ENCODE results near the gene TEX35. TPM values are rescaled to one million over a fixed set of nuclear protein-coding genes. Genes with fewer than 3 reads are reported as not detected.

TEX35 gene
- total and polyA plus RNA-seq, 10 of the 15 experiments (the other 5 are each of a cell fraction or from before 2014, with no cell fraction given): not detected

DNA sequence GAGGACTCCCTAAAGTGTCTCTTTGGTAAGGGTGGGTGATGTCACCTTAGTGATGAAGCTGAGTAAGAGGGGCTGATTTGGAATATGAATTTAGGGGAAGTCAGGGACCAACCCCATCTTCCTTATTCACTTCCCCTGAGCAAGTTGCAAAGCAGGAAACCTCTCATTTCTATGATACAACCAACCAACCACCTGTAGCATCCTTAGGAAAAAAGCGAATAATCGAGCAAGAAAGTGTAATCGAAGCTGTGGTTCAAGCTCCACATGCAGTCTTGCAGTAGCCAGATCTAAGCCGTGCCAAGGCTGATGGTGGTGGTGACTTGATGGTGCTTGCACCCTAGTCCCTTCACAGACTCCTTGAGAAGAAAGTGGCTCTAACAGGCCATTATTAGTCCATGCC lies 3.2 kb downstream of the TEX35 start (continued):
- TF ChIP-seq, protein P1, sequence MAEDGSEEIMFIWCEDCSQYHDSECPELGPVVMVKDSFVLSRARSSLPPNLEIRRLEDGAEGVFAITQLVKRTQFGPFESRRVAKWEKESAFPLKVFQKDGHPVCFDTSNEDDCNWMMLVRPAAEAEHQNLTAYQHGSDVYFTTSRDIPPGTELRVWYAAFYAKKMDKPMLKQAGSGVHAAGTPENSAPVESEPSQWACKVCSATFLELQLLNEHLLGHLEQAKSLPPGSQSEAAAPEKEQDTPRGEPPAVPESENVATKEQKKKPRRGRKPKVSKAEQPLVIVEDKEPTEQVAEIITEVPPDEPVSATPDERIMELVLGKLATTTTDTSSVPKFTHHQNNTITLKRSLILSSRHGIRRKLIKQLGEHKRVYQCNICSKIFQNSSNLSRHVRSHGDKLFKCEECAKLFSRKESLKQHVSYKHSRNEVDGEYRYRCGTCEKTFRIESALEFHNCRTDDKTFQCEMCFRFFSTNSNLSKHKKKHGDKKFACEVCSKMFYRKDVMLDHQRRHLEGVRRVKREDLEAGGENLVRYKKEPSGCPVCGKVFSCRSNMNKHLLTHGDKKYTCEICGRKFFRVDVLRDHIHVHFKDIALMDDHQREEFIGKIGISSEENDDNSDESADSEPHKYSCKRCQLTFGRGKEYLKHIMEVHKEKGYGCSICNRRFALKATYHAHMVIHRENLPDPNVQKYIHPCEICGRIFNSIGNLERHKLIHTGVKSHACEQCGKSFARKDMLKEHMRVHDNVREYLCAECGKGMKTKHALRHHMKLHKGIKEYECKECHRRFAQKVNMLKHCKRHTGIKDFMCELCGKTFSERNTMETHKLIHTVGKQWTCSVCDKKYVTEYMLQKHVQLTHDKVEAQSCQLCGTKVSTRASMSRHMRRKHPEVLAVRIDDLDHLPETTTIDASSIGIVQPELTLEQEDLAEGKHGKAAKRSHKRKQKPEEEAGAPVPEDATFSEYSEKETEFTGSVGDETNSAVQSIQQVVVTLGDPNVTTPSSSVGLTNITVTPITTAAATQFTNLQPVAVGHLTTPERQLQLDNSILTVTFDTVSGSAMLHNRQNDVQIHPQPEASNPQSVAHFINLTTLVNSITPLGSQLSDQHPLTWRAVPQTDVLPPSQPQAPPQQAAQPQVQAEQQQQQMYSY (CRISPR knock-in tag; IDR thresholded peaks at IDR 0.05): no peak
- no peak for TF ChIP-seq SP1 (IDR thresholded peaks at IDR 0.05; ENCODE audit: low read depth, low read length)

DNA sequence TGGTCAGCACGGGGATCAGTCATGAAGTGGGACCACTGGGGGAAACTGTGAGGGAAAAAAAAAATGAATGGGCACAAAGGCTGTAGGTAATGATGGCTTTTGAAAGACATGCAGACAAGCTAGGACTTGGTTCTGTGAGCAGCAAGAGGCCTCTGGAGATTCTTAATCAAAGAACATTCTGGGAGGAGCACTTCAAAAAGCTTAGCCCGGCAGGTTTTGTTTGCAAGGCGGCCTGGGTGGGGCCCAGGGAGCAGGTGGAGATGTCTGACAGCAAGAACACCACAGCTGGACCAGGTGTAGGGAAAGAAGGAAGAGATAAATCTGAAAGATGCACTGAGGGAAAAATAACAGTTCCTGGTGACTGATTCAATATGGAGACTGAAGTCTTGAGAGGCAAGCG lies 6.0 kb downstream of the TEX35 start:
- in situ Hi-C loops (cut with MboI): no loop called here
- peaks cover 0 to 2% of the 10 kb centered on the region in 2 experiments; a peak in 1 of 4 replicates for H3K27me3 ChIP-seq (replicated peaks in 1 of 2; ENCODE audit: control insufficient read depth in 2 of 2, insufficient read depth in 2 of 2, low read length in 1 of 2)
- ATAC-seq: no peak
- H3K36me3 ChIP-seq (ENCODE audit: control insufficient read depth in 2 of 2, insufficient read depth in 2 of 2, low read length in 1 of 2): no peaks in the 10 kb centered on the region
- SMC1A ChIA-PET (ENCODE audit: uncharacterized antibody, unreplicated experiment): interaction anchor here (0.6 kb wide), 1 partner anchor 291 kb away, joined by 3 read pairs; no protein-coding TSS in a partner anchor
- H2AFZ ChIP-seq (ENCODE audit: control insufficient read depth, low read depth, low read length): no peak overlapping the region
- no peak overlapping the region for H3K4me3 ChIP-seq
- RAD21 ChIA-PET (ENCODE audit: unreplicated experiment): no interaction called here
- POLR2A ChIA-PET: no interaction called here
- no peaks in the 10 kb centered on the region for H3K9me3 ChIP-seq (replicated peaks; ENCODE audit: control insufficient read depth, insufficient read depth, low read length)
- 26% methylated on average over 4 of the region's 4 CpGs for WGBS (ENCODE audit: insufficient coverage, insufficient replicate concordance, low lambda C conversion rate, missing lambda C conversion rate)
- H3K79me2 ChIP-seq (ENCODE audit: control insufficient read depth, insufficient read depth, low read length): no peaks in the 10 kb centered on the region
- no peak for DNase-seq (ENCODE audit: low read depth, low spot score)
- no TSS peak for BruUV-seq (replicated peaks)
- intact Hi-C loops (cut with micrococcal nuclease; ENCODE audit: unreplicated experiment): no loop called here
- CTCF ChIA-PET: interaction anchor here (1.0 to 1.7 kb wide), 2 partner anchors 13 to 17 kb away, joined by 3 to 4 read pairs; no protein-coding TSS in a partner anchor
- no peak overlapping the region for H3K27ac ChIP-seq (ENCODE audit: control insufficient read depth, insufficient read depth)
- H4K20me1 ChIP-seq (ENCODE audit: control insufficient read depth, insufficient read depth): no peaks in the 10 kb centered on the region
- no peak overlapping the region for H3K4me2 ChIP-seq (ENCODE audit: control insufficient read depth, insufficient read depth)
- TF ChIP-seq SMARCA5 (IDR thresholded peaks at IDR 0.05) (no peak), GATAD2B (conservative IDR thresholded peaks at IDR 0.05; ENCODE audit: low read depth) (no peak), TARDBP (IDR thresholded peaks at IDR 0.05; ENCODE audit: borderline replicate concordance) (no peak), RBBP5 (conservative IDR thresholded peaks at IDR 0.05) (no peak), CHD1 (IDR thresholded peaks at IDR 0.05; ENCODE audit: low read depth, low read length) (no peak), TCF12 (IDR thresholded peaks at IDR 0.05; ENCODE audit: low read depth, low read length) (no peak), SUZ12 (IDR thresholded peaks at IDR 0.05; ENCODE audit: unreplicated experiment) (no peak), CHD2 (IDR thresholded peaks at IDR 0.05; ENCODE audit: borderline replicate concordance, low read depth, low read length) (no peak), EZH2 (IDR thresholded peaks at IDR 0.05; ENCODE audit: borderline replicate concordance, control insufficient read depth, low read depth, low read length) (no peak)
- TF ChIP-seq, protein P2, sequence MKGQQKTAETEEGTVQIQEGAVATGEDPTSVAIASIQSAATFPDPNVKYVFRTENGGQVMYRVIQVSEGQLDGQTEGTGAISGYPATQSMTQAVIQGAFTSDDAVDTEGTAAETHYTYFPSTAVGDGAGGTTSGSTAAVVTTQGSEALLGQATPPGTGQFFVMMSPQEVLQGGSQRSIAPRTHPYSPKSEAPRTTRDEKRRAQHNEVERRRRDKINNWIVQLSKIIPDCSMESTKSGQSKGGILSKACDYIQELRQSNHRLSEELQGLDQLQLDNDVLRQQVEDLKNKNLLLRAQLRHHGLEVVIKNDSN (IDR thresholded peaks at IDR 0.05; ENCODE audit: borderline replicate concordance, extremely low read length, insufficient read depth, low read depth, low read length): no peak
- TF ChIP-seq, protein P3, sequence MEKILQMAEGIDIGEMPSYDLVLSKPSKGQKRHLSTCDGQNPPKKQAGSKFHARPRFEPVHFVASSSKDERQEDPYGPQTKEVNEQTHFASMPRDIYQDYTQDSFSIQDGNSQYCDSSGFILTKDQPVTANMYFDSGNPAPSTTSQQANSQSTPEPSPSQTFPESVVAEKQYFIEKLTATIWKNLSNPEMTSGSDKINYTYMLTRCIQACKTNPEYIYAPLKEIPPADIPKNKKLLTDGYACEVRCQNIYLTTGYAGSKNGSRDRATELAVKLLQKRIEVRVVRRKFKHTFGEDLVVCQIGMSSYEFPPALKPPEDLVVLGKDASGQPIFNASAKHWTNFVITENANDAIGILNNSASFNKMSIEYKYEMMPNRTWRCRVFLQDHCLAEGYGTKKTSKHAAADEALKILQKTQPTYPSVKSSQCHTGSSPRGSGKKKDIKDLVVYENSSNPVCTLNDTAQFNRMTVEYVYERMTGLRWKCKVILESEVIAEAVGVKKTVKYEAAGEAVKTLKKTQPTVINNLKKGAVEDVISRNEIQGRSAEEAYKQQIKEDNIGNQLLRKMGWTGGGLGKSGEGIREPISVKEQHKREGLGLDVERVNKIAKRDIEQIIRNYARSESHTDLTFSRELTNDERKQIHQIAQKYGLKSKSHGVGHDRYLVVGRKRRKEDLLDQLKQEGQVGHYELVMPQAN (conservative IDR thresholded peaks at IDR 0.05): no peak
- FAIRE-seq: no peak
- no peak overlapping the region for H3K9ac ChIP-seq (ENCODE audit: control insufficient read depth, insufficient read depth, low read length)
- no peaks in the 10 kb centered on the region for H3K4me1 ChIP-seq (ENCODE audit: control insufficient read depth, insufficient read depth, low read length)

All from GM12878 (cell line).